ENCODE measurements around the gene TMPRSS11D.
A peak's percentile ranks its signal among the peaks of the same experiment; 100 is the strongest.

The TMPRSS11D gene

GRCh38 chr4:67918428-67918827 is 34.6 kb upstream of the TMPRSS11D start:
- Histone ChIP-seq H2BK5ac (ENCODE audit: low read depth, low read length, poor library complexity, severe bottlenecking) (no peak overlapping the region), H3K9ac (ENCODE audit: low read length) (no peak overlapping the region), H3K4me1 (ENCODE audit: control insufficient read depth, insufficient read depth, low read depth, low read length) (no peaks in the 10 kb centered on the region), H3K4me2 (ENCODE audit: low read length, poor library complexity, severe bottlenecking) (no peak overlapping the region), H3K27ac (ENCODE audit: low read length, poor library complexity, severe bottlenecking) (no peak overlapping the region), H3K4ac (ENCODE audit: low read depth in 1 of 2, low read length in 2 of 2) (no peak overlapping the region), H2BK15ac (ENCODE audit: low read depth, poor library complexity, severe bottlenecking) (no peak overlapping the region), H4K8ac (ENCODE audit: low read length) (no peak overlapping the region), H3K18ac (ENCODE audit: low read depth in 1 of 2, low read length in 2 of 2) (no peak overlapping the region), H3K36me3 (ENCODE audit: control insufficient read depth in 1 of 2, insufficient read depth in 2 of 2, low read depth in 1 of 2, low read length in 2 of 2) (no peaks in the 10 kb centered on the region), H3K27me3 (ENCODE audit: control insufficient read depth in 1 of 2, insufficient read depth in 1 of 2, low read length in 2 of 2) (no peaks in the 10 kb centered on the region), H3K4me3 (ENCODE audit: insufficient read depth in 1 of 2, low read depth in 1 of 2, low read length in 2 of 2) (no peak overlapping the region), H3K9me3 (ENCODE audit: control insufficient read depth, low read length) (no peaks in the 10 kb centered on the region), H4K91ac (ENCODE audit: low read length) (no peak overlapping the region), H3K23ac (ENCODE audit: low read length in 2 of 2) (no peak overlapping the region), H2BK12ac (ENCODE audit: low read length in 2 of 2) (no peak overlapping the region), H2AK5ac (ENCODE audit: low read length, severe bottlenecking) (no peak overlapping the region), H2BK120ac (ENCODE audit: low read depth, low read length) (no peak overlapping the region), H2AFZ (ENCODE audit: low read depth, low read length) (no peak overlapping the region), H3K79me1 (replicated peaks; ENCODE audit: low read length, poor library complexity, severe bottlenecking) (no peaks in the 10 kb centered on the region), H3K14ac (ENCODE audit: low read length in 2 of 2) (no peak overlapping the region)
- no peak for DNase-seq

GRCh38 chr4:67915400-67915966 is 31.7 kb upstream of the TMPRSS11D start:
- H3K23ac ChIP-seq (ENCODE audit: low read length in 2 of 2) = no peak overlapping the region
- WGBS = 91% methylated on average over 4 of the region's 5 CpGs

GRCh38 chr4:67912080-67912479 is 28.3 kb upstream of the TMPRSS11D start:
- no peaks in the 10 kb centered on the region for H3K79me1 ChIP-seq (replicated peaks; ENCODE audit: low read length, poor library complexity, severe bottlenecking)
- H3K4me3 ChIP-seq (ENCODE audit: insufficient read depth in 1 of 2, low read depth in 1 of 2, low read length in 2 of 2) = no peak overlapping the region
- no peak overlapping the region for H3K23ac ChIP-seq (ENCODE audit: low read length in 2 of 2)
- H4K91ac ChIP-seq (ENCODE audit: low read length) = no peak overlapping the region
- no peak for DNase-seq
- H4K8ac ChIP-seq (ENCODE audit: low read length) = no peak overlapping the region
- no peak overlapping the region for H2BK120ac ChIP-seq (ENCODE audit: low read depth, low read length)
- no peaks in the 10 kb centered on the region for H3K4me1 ChIP-seq (ENCODE audit: control insufficient read depth, insufficient read depth, low read depth, low read length)
- H3K4me2 ChIP-seq (ENCODE audit: low read length, poor library complexity, severe bottlenecking) = no peak overlapping the region
- H3K18ac ChIP-seq (ENCODE audit: low read depth in 1 of 2, low read length in 2 of 2) = no peak overlapping the region
- H3K27me3 ChIP-seq (ENCODE audit: control insufficient read depth in 1 of 2, insufficient read depth in 1 of 2, low read length in 2 of 2) = no peaks in the 10 kb centered on the region
- H3K27ac ChIP-seq (ENCODE audit: low read length, poor library complexity, severe bottlenecking) = no peak overlapping the region
- H2BK5ac ChIP-seq (ENCODE audit: low read depth, low read length, poor library complexity, severe bottlenecking) = no peak overlapping the region
- H2BK12ac ChIP-seq (ENCODE audit: low read length in 2 of 2) = no peak overlapping the region
- no peak overlapping the region for H3K14ac ChIP-seq (ENCODE audit: low read length in 2 of 2)
- no peak overlapping the region for H2AK5ac ChIP-seq (ENCODE audit: low read length, severe bottlenecking)
- H3K4ac ChIP-seq (ENCODE audit: low read depth in 1 of 2, low read length in 2 of 2) = no peak overlapping the region
- H3K9me3 ChIP-seq (ENCODE audit: control insufficient read depth, low read length) = no peaks in the 10 kb centered on the region
- H2AFZ ChIP-seq (ENCODE audit: low read depth, low read length) = no peak overlapping the region
- no peak overlapping the region for H3K9ac ChIP-seq (ENCODE audit: low read length)
- H3K36me3 ChIP-seq (ENCODE audit: control insufficient read depth in 1 of 2, insufficient read depth in 2 of 2, low read depth in 1 of 2, low read length in 2 of 2) = no peaks in the 10 kb centered on the region
- WGBS = 75% methylated on average over 1 of the region's 2 CpGs
- H2BK15ac ChIP-seq (ENCODE audit: low read depth, poor library complexity, severe bottlenecking) = no peak overlapping the region

More at GRCh38 chr4:67915400-67915966, 31.7 kb upstream of the TMPRSS11D start:
- H2AK5ac ChIP-seq (ENCODE audit: low read length, severe bottlenecking) = no peak overlapping the region
- H3K79me1 ChIP-seq (replicated peaks; ENCODE audit: low read length, poor library complexity, severe bottlenecking) = no peaks in the 10 kb centered on the region
- no peak overlapping the region for H2BK15ac ChIP-seq (ENCODE audit: low read depth, poor library complexity, severe bottlenecking)
- no peak overlapping the region for H3K14ac ChIP-seq (ENCODE audit: low read length in 2 of 2)
- H2BK5ac ChIP-seq (ENCODE audit: low read depth, low read length, poor library complexity, severe bottlenecking) = no peak overlapping the region
- no peak overlapping the region for H3K4ac ChIP-seq (ENCODE audit: low read depth in 1 of 2, low read length in 2 of 2)
- no peak overlapping the region for H3K18ac ChIP-seq (ENCODE audit: low read depth in 1 of 2, low read length in 2 of 2)
- no peaks in the 10 kb centered on the region for H3K36me3 ChIP-seq (ENCODE audit: control insufficient read depth in 1 of 2, insufficient read depth in 2 of 2, low read depth in 1 of 2, low read length in 2 of 2)
- no peak overlapping the region for H2BK120ac ChIP-seq (ENCODE audit: low read depth, low read length)
- no peak overlapping the region for H4K91ac ChIP-seq (ENCODE audit: low read length)
- no peak overlapping the region for H4K8ac ChIP-seq (ENCODE audit: low read length)
- no peak overlapping the region for H3K9ac ChIP-seq (ENCODE audit: low read length)
- no peaks in the 10 kb centered on the region for H3K9me3 ChIP-seq (ENCODE audit: control insufficient read depth, low read length)
- H3K4me1 ChIP-seq (ENCODE audit: control insufficient read depth, insufficient read depth, low read depth, low read length) = no peaks in the 10 kb centered on the region
- H2BK12ac ChIP-seq (ENCODE audit: low read length in 2 of 2) = no peak overlapping the region
- H3K27me3 ChIP-seq (ENCODE audit: control insufficient read depth in 1 of 2, insufficient read depth in 1 of 2, low read length in 2 of 2) = no peaks in the 10 kb centered on the region
- no peak overlapping the region for H3K4me3 ChIP-seq (ENCODE audit: insufficient read depth in 1 of 2, low read depth in 1 of 2, low read length in 2 of 2)
- DNase-seq = no peak
- no peak overlapping the region for H3K4me2 ChIP-seq (ENCODE audit: low read length, poor library complexity, severe bottlenecking)
- peak overlapping the region; percentile 53 for H2AFZ ChIP-seq (ENCODE audit: low read depth, low read length)
- no peak overlapping the region for H3K27ac ChIP-seq (ENCODE audit: low read length, poor library complexity, severe bottlenecking)

DNA sequence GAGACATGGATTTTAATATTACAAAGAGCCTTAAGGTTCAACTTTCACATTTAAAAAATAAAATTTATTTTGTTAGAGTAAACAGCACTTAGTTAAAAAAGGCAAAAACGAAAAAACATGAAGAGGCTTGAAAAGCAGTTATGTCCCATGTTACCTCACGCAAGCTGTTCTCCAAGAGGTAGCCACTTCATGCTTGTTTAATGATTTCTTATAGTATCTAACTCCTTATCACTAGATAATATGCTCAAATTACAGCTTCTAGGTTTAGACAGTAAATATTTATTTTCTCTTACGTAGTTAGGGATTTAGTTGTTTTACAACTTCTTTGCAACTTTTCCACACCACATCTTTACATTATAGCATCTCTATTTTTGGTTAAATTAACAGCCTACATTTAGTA is 27.8 kb upstream of the TMPRSS11D start:
- Histone ChIP-seq H3K14ac (ENCODE audit: low read length in 2 of 2) (no peak overlapping the region), H4K8ac (ENCODE audit: low read length) (no peak overlapping the region), H2AFZ (ENCODE audit: low read depth, low read length) (no peak overlapping the region), H3K23ac (ENCODE audit: low read length in 2 of 2) (no peak overlapping the region), H3K27ac (ENCODE audit: low read length, poor library complexity, severe bottlenecking) (no peak overlapping the region), H3K4ac (ENCODE audit: low read depth in 1 of 2, low read length in 2 of 2) (no peak overlapping the region), H2BK12ac (ENCODE audit: low read length in 2 of 2) (no peak overlapping the region), H2BK5ac (ENCODE audit: low read depth, low read length, poor library complexity, severe bottlenecking) (no peak overlapping the region), H2AK5ac (ENCODE audit: low read length, severe bottlenecking) (no peak overlapping the region), H3K36me3 (ENCODE audit: control insufficient read depth in 1 of 2, insufficient read depth in 2 of 2, low read depth in 1 of 2, low read length in 2 of 2) (no peaks in the 10 kb centered on the region), H3K9ac (ENCODE audit: low read length) (no peak overlapping the region), H3K9me3 (ENCODE audit: control insufficient read depth, low read length) (no peaks in the 10 kb centered on the region), H3K79me1 (replicated peaks; ENCODE audit: low read length, poor library complexity, severe bottlenecking) (no peaks in the 10 kb centered on the region), H3K4me2 (ENCODE audit: low read length, poor library complexity, severe bottlenecking) (no peak overlapping the region), H2BK15ac (ENCODE audit: low read depth, poor library complexity, severe bottlenecking) (no peak overlapping the region), H4K91ac (ENCODE audit: low read length) (no peak overlapping the region), H2BK120ac (ENCODE audit: low read depth, low read length) (no peak overlapping the region), H3K27me3 (ENCODE audit: control insufficient read depth in 1 of 2, insufficient read depth in 1 of 2, low read length in 2 of 2) (no peaks in the 10 kb centered on the region), H3K4me3 (ENCODE audit: insufficient read depth in 1 of 2, low read depth in 1 of 2, low read length in 2 of 2) (no peak overlapping the region), H3K4me1 (ENCODE audit: control insufficient read depth, insufficient read depth, low read depth, low read length) (no peaks in the 10 kb centered on the region), H3K18ac (ENCODE audit: low read depth in 1 of 2, low read length in 2 of 2) (no peak overlapping the region)
- DNase-seq = no peak
- whole genome bisulfite sequencing = 83% methylated on average over 1 of the region's 3 CpGs
